ENCODE measurements around the gene INF2. TPM values are rescaled to one million over a fixed set of nuclear protein-coding genes. Genes with fewer than 3 reads are reported as not detected.

INF2 gene
- total RNA-seq, 1 experiment from 2014 or later, result 24.9 TPM

DNA sequence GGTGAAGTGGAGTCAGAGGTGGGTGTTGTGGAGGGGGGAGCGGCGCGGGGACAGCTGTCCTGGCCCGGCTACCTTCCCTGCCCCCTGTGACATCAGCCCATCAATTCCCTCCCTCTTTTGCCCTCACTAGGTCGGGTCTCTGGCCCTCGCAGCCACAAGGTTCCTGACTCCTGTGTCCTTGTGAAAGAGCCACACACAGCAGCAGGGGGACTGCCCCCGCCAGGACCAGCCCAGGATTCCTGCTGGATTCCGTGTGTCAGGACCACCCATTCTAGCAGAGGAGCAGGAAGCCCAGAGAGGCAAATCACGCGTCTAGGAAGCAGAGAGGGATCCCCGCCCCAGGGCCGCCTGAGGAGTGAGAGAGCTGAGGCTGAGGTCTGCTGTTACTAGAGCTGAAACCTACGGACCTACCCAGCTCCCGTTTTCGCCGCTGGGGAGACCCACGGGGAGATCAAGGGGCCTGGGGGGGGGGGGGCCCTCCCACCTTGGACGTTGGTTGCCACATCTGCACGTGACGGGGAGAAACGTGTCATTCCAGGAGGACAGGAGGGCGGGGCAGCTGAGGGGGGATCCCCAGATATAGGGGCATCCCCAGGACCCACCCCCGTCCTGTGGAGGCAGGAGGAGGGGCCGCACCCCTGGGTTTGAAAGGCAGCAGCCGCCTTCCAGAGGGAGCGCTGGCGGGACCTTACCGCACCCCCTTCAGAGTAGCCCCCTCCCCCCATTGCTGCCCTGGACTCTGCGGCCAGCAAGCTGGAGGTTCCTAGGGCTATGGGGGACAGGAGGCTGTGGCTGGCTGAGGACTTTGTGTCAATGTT, 12.5 kb upstream of the INF2 start:
- no peak for DNase-seq (ENCODE audit: low read depth)

DNA sequence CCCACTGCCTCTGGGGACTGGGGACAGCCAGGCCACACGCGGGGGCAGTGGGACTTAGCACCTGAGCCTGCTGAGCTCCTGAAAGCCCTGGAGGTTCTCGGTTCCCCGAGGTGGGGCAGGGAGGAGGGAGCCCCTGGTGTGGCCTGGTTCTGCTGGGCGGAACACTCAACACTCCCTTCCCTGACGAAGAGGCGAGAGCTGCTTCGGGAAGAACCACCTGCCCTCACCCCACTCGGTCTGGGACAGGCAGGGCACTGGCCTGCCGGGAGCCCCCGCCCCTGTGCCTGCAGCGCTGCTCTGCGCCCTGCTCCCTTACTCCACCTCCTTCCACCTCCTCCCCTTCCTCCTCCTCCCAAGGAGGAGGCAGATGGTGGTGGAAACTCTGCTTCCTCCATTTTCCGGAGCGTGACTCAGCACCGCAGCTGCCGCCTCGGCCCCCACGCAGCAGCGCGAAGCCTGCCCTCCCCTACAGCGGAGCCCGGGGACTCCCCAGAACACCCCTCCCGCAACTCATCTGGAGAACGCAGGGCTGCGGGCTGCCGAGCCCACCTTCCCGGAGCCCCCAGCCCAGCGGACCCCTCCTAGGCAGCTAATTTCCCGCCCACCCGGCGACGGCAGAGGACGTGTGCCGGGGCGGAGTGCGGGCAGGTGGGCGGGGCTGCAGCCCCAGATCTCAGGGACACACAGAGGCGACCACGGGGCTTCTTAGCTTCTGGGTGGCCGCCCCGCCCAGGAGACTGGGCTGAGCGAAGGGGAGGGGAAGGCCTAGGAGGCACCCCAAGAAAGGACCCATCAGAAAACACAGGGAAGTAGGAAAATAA, 11.7 kb upstream of the INF2 start:
- peak; percentile 82 for DNase-seq (ENCODE audit: low read depth)

DNA sequence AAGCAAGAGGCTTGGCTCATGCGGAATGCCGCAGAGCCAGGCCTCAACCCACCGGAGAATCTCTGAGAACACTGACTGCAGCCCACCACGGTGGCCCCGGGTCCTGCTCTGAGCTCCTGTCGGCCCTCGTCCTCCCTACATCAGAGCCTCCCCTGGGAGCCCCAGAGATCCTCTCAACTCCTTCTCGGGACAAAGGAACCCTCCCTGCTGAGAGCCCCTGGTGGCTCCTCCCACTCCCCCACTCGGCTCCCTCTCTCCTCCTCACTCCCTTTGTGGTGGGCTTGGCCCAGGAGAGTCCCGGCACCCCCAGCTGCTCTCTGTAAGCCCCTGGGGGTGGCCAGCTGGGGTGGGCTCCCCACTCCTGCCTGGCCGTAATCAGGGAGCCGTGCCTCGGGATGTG, 11.1 kb upstream of the INF2 start:
- peak; percentile 26 for DNase-seq (ENCODE audit: low read depth)

DNA sequence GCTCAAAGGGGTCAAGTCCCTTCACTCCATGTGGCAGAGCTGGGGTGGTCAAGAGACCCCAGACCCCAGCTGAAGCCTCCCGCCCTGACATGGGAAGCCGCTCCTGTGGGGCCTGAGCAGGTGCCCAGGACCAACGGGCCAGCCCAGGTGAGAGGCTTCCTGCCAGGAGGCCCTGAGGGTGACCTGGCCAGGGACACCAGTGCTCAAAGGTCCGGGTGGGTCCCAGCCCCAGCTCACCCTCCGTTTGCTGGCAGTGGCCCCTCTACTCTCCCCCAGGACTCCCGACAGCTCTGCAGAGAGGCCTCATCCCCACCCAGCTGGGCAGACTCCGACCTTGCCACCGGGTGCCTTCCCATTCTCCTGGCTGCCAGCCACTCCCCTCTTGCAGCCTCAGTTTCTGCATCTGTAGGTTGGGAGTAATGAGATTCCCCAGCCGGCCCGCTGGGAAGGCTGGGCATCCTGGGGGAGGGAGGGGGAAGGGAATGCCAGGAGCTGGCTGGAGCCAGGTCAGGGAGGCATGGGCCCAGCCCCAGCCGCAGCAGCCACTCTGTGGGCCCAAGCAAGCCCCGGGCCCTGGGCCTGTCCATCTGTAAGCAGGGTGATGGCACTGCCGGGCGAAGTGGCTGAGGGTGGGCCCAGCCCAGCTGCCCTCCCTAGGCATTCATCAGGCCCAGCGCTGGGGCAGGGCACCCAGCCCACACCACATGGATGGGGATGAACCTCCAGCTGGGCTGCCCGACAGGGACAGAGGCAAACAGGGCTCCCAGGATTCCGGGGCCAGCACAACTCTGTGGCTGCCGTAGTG, 10.3 kb upstream of the INF2 start:
- no peak for DNase-seq (ENCODE audit: low read depth)

DNA sequence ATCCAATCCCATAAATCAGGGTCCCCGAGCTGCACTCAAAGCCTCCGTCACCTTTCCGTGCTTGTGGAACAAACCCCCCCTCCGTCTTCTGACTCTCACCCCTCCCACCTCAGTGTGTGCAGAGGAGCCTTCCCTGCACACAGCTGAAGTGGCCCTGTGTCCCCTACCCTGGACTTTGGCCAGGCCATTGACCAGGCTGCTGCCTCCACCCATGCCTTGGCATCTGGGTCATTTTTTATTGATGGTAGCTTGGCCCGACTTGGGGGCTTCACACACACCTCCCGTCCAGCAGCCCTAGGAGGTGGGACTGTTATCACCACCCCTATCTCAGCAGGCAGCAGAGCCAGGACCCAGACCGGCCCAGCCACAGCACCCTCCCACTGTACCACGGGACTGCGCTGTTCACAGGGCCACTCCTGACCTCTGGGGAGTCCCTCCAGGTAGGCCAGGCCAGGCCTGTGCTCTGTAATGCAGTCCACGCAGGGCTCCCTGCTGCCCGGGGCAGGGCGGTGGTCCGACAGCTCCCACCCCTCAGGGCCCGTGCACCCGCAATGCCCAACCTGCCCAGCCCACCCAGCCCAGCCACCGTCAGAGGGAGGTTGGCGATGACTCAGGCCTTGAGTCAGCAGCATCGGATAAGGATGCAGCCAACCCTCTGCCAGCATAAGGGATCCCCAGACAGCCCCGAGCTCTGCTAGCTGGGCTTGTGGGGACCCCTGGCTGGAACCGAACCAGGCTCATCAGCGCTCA, 9.2 kb upstream of the INF2 start:
- DNase-seq (ENCODE audit: low read depth), result peak; percentile 83

DNA sequence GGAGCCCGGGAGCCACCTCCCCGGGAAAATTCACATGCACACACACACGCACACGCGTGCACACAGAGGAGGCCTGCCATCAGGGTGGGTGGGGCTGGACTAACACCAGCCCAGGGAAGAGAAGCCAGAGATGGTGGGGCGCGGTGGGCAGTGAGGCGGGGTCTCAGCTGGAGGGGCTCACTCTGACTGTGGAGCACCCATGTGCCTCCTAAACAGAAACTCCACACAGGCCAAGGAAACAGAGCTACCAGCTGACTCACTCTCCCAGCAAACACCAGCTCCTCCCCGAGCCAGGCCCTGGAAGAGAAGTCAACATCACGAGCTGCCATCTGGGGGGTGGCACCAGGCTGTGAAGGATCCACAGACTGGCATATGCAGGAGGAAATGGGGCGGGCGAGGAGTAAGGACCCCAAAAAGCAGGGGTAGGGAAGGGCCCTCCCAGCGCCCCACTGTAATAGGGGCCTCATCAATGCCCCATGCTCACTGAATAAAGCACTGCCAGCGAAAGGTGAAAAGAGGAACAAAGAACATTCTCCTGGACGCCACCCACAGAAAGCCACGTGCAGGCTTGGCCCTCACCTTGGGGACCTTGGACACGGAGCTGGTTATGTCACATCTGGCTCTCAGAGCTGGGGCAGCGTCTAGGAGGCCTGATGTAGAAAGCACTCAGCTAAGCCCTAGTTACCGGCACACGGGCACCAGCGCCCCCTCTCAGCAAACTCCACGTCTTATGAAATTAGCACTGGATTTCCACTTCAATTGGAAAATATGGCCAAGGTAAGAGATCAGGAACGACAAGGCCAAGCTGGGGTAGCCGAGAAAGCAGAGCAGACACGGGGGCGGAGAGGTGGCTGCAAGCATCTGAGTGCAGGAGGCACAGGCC, 8.4 kb upstream of the INF2 start:
- peak; percentile 83 for DNase-seq (ENCODE audit: low read depth)

DNA sequence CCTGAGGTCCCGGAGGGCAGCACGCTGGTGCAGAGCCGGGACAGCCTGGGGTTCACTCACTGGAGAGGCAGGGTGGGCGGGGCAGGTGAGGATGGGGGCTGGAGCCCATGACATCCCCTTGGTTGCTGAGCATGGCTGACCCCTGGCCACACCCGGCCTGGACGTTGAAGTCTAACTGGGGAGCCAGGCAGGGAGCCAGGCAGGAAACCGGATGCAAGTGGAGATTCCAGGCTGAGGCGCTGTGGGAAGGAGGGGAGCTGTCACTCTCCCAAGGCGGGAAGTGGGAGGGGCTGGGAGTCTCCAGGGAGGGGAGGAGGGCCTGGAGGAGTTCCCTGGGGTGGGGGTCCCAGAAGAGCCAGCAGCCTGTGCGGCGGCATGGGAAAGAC, 7.7 kb upstream of the INF2 start:
- DNase-seq (ENCODE audit: low read depth), result peak; percentile 88

DNA sequence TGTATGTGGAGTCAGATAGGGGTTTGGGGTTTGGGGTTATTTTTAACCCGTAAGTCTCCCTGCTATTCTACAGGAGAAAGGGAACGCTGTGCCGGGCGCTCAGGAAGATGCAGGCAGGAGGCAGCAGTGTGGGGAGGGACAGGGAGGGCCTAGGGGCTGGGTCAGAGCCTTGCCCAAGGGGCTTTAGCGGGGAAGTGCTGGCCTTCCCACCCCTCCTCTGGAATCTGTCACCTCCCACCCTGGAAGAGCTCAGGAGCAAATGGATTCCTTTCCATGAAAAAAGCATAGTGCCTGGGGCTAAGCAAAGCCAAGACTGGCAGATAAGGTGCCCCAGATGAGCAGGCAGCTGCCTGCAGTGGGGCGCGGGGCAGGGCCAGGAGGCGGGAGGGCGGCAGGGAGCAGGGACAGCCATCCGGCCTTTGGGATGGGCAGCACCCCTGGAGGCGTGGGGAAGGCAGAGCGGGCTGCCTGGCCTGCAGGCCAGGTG, 7.3 kb upstream of the INF2 start:
- peak; percentile 82 for DNase-seq (ENCODE audit: low read depth)

DNA sequence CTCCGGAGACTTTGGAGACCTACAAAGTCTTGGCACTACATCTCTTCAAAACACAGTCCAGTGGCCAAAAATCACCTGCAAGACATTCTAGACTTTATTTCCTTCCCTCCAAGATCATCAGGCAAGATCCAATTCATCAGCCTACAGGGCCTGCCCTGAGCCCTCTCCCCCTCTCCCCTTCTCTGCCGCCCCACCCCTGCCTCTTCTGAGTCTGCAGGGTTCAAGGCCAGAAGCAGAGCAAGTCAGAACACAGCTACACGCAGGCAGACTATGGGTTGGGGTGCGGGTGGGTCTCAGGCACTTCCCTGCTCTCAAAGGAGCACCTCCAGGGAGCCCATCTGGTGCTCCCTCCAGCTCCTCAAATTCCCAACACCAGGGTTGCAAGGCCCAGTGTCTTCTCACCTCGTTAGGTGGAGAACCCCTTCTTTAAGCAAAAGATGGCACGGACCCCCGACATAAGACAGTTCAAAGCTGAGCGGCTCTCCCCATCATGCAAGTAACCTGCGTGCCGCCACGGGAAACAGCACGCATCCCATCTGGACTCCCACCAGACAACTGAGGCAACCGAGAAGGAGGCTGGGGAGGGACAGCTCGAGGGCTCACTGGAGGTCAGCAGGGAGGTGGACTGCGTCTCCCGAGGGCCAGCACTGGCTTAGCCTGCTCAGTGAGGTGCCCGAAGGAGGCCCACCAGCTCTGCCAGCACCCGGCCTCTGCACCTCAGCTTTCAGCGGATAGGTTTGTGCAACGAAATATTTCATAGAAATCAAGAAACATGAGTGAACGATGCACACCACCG, 5.6 kb upstream of the INF2 start:
- no peak for DNase-seq (ENCODE audit: low read depth)

DNA sequence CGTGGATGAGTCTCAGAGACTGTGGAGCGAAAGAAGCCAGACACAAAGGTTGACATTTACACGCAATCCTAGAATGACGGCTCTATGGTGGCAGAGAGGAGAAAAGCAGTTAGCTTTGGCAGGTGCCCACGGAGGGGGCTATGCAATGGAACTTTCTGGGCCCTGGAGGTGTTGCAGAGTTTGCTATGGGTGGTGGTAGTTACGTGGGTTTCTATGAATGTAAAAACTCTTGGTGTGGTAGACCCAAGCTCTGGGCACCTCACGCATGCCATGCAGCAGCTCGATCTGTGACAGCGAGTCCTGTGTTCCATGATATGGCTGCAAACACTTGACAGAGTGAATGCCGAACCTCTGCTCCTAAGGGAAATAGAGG, 5.0 kb upstream of the INF2 start:
- DNase-seq (ENCODE audit: low read depth), result no peak

DNA sequence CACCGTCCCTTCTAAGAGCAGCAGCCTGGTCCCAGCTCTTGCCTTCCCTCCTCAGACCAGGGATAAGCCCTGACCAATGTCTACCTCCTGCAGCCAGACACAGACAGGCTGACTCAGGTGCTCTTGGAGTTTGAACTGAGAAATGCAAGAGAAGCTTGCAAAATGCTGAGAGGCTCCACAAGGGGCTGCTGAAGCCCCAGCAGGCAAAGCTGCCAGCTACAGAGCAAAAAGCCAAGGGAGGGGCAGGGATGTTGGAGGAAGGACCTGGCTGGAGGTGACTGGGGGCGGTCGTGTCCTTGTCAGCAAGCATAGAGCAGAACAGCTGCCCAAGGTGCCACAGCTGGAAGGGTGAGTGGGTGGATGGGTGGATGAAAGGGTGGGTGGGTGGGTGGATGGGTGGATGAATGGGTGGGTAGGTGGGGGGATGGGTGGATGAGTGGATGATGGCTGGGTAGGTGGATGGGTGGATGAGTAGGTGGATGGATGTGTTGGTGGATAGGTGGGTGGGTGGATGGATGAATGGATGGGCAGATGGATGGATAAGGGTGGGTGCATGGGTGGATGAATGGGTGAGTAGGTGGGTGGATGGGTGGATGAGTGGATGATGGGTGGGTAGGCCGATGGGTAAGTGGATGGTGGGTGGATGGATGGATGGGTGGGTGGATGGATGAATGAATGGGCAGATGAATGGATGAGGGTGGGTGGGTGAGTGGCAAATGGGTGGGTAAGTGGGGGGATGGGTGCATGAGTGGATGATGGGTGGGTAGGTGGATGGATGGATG, 4.0 kb upstream of the INF2 start:
- no peak for DNase-seq (ENCODE audit: low read depth)

DNA sequence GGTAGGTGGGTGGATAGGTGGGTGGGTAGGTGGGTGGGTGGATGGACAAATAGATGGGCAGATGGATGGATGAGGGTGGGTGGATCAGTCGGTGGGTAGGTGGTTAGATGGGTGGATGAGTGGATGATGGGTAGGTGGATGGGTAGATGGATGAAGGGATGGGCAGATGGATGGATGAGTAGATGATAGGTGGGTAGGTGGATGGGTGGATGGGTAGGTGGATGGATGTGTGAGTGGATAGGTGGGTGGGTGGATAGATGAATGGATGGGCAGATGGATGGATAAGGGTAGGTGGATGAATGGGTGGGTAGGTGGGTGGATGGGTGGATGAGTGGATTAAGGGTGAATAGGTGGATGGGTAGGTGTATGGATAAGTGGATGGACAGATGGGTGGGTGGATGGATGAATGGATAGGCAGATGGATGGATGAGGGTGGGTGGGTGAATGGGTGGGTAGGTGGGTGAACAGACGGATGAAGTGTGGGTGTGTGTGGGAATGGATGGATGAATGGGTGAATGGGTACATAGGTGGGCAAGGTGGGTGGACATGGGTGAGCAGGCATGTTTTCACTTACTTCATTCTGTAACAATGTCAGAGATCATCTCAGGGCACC, 3.3 kb upstream of the INF2 start:
- no peak for DNase-seq (ENCODE audit: low read depth)

DNA sequence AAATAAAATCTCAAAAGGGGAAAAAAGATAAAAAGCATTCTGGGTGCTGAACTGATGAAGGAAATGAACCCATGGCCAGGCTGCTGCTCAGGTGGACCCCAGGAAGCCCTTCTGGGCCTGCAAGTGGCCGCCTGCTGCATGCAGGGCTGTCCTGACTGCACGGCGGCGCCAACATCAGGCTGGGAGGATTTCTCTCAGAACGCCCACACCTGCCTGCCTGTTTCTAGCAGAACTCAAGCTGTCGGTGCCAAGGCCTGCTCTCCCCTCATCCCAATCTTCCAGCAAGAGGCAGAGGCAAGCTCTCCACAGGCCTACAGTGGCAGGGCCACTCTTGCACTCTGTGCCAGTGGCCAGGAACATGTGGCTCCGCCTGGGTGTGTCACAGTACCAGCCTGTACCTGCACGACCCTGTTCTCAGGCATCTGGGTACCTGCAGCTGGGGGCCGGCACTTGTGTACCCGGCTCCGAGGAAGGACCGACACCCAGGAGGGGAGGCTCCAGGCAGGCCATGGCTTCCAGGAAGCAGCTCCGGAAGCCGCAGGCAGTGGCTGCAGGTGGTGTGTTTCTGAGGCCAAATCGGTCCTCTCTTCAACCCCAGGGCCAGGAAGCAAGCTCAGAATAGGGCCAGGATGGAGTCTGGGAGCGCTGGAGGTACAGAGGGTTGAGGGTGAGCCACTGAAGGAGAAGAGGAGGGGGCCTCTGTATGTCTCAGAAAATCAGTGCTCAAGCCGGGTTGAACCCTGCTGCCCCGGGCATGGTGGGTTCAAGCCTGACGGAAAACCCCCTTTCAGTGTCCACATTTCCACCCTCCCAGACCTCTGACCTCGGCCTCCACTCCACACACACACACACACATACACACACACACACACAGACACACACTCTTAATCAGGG, 2.5 kb upstream of the INF2 start:
- DNase-seq (ENCODE audit: low read depth), result no peak

DNA sequence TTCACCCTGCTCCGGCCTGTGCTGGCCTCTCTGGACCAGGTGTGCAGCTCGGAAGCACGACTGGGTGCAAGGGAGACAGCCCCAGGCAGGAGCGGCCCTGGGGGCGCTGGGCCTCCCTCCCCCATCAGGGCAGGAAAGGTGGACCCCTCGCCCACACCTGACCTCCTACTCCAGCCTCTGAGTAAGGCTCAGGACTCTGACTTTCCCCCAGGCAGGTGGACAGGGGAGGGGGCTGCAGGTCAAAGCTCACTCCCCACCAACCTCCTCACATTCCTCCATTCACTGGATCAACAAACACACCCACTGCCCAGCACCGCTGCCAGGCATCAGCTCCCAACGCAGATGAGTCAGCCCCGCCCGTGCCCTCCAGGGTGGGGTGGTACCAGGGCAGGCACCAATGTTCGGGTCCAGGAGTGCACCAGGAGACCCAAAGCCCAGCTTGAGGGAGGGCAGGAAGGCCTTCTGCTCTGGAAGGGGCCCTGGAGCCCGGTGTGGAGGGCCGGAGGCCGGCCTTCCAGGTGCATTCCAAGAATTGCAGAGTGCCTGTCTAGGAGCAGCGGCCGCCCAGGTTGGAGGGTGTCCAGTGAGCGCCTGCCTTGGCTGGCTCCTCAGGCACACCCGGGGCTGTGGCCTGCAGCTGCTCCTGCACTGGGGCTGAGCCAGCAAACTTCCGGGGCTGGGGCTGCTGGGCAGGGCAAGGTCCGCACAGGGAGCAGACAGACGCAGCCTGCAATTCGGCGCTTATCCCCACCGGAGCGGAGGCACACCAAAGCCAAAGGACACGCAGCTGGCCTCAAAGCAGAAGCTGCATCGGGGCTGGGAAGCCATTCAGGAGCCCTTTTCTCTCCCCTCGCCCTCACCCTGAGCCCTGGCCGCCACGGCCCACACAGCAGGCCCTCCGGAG, 1.6 kb upstream of the INF2 start:
- peak; percentile 78 for DNase-seq (ENCODE audit: low read depth)

DNA sequence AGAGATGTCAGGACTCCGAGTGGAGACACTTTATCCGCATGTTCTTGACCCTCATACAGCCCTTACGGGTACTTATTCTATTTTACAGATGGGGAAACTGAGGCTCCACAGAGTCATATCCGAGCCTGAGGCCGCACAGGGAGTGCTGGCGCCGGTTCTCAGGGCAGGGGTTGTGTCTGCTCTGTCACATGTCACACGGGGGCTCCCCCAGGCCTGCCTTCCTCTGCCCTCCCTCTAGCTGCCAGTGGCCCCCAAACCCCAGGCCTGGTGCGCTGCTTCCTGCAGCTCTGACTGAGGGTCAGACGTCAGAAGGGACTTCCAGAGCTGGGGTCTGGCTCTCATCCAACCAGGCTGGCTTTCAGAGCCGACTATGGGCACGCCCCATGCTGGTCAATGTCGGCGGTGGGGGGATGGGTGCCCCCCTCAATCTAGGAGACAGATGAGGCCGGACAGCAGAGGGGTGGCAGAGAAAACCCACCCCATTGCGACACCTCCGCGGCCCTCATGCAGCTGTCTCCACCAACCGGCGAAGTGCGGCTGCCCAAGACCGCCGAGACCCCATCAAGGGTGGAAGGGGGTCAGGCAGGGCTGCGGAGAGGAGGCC, 811 bp upstream of the INF2 start:
- DNase-seq (ENCODE audit: low read depth), result no peak
